Measurements from ENCODE around the gene ARHGDIB. TPM values are rescaled to one million over a fixed set of nuclear protein-coding genes. Genes with fewer than 3 reads are reported as not detected.
A peak's percentile ranks its signal among the peaks of the same experiment; 100 is the strongest.

Gene ARHGDIB
- total and polyA plus RNA-seq, 4 donors, result 31.7 to 58.1 (median 38.6) TPM

- no peaks in the 10 kb centered on the region for H3K27me3 ChIP-seq (ENCODE audit: control insufficient read depth, insufficient read depth, low read length)
- 56% methylated on average over 3 of the region's 7 CpGs for WGBS (ENCODE audit: insufficient coverage)
- DNase-seq (ENCODE audit: low read depth in 4 of 6, low spot score in 6 of 6), result no peak
- no peaks in the 10 kb centered on the region for H3K4me1 ChIP-seq (ENCODE audit: control insufficient read depth, insufficient read depth, low read length)
- H3K4me3 ChIP-seq (ENCODE audit: low read depth, low read length), result no peak overlapping the region
- peak overlapping the region; percentile 26 for H3K27ac ChIP-seq (ENCODE audit: low read depth, low read length)
- H3K36me3 ChIP-seq (ENCODE audit: control insufficient read depth, insufficient read depth, low read length), result no peaks in the 10 kb centered on the region
- H3K9me3 ChIP-seq (ENCODE audit: control insufficient read depth, insufficient read depth, low read length), result no peaks in the 10 kb centered on the region
Observed at GRCh38 chr12:14892726-14893505, 68.5 kb downstream of the ARHGDIB start.

Other genes starting within 250 kb of the ARHGDIB start
- gene WBP11, start 158.1 kb downstream of the ARHGDIB start, total RNA-seq, result 10 to 100 TPM; 19.3 to 32.7 TPM
- 10 to 100 TPM; 68.8 to 86.2 TPM for gene WBP11, start 158.1 kb downstream of the ARHGDIB start, polyA plus RNA-seq (ENCODE audit: insufficient read length in 2 of 2)
- gene C12orf60, start 157.9 kb downstream of the ARHGDIB start, total RNA-seq, result 1 to 10 TPM; 3.7 to 7.2 TPM
- 1 to 10 TPM; 2.8 to 3.6 TPM for gene C12orf60, start 157.9 kb downstream of the ARHGDIB start, polyA plus RNA-seq (ENCODE audit: insufficient read length in 2 of 2)
- gene SMCO3, start 147.4 kb downstream of the ARHGDIB start, total RNA-seq, result 1 to 10 TPM; 5.0 to 7.4 TPM
- 1 to 10 TPM in 1 of 2 donors, under 1 TPM in 1; 0.44 to 1.2 TPM for gene SMCO3, start 147.4 kb downstream of the ARHGDIB start, polyA plus RNA-seq (ENCODE audit: insufficient read length in 2 of 2)
- gene ART4, start 118.1 kb downstream of the ARHGDIB start, total RNA-seq, result 1 to 10 TPM in 1 of 2 donors, under 1 TPM in 1; 0.17 to 1.2 TPM
- gene ART4, start 118.1 kb downstream of the ARHGDIB start, polyA plus RNA-seq (ENCODE audit: insufficient read length in 2 of 2), result under 1 TPM in 1 of 2 donors, not detected in 1; 0.23 TPM
- 100 to 1,000 TPM; 280 to 326 TPM for gene MGP, start 75.7 kb downstream of the ARHGDIB start, total RNA-seq
- gene MGP, start 75.7 kb downstream of the ARHGDIB start, polyA plus RNA-seq (ENCODE audit: insufficient read length in 2 of 2), result 100 to 1,000 TPM in 1 of 2 donors, 10 to 100 TPM in 1; 28.7 to 119 TPM
- 1 to 10 TPM in 1 of 2 donors, under 1 TPM in 1; 0.22 to 1.1 TPM for gene ERP27, start 23.1 kb downstream of the ARHGDIB start, total RNA-seq
- under 1 TPM; 0.38 to 0.45 TPM for gene ERP27, start 23.1 kb downstream of the ARHGDIB start, polyA plus RNA-seq (ENCODE audit: insufficient read length in 2 of 2)
- gene PDE6H, start 11.4 kb upstream of the ARHGDIB start, total RNA-seq, result under 1 TPM in 1 of 2 donors, not detected in 1; 0.89 TPM
- under 1 TPM; 0.21 to 0.35 TPM for gene PDE6H, start 11.4 kb upstream of the ARHGDIB start, polyA plus RNA-seq (ENCODE audit: insufficient read length in 2 of 2)

Data from spinal cord (tissue), 10 donors.